Activated naive CD4-positive, alpha-beta T cell treated with Interleukin-2 at 50 U/mL for 16 hours (primary cell): ENCODE results near the gene MCTP2.

Experiments used
- DNase-seq: peaks from one replicate; pipeline ENCODE4 v3.0.0-alpha.2; 2020

The MCTP2 gene

GRCh38 chr15:94362385-94363092, 131.2 kb downstream of the MCTP2 start:
- DNase-seq = no peak

DNA sequence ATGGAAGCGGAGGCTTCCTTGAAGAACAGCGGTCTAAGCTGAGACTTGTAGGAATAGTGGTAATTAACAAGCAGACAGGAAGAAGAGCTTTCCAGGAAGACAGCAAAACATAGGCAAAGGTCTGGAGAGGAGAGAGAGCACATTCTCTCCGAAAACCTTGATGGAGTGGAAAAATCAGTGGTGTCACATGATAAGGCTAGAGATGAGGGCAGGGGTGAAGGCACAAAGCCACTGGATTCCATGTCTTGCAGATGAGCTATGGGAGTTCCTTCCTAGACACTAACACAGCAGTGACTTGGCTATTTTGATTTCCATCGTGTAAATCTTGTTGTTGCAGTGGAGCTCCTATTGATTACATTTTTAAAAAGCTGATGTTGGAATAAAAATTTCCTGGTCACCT, 132.0 kb downstream of the MCTP2 start:
- no peak for DNase-seq

GRCh38 chr15:94366781-94367180, 135.4 kb downstream of the MCTP2 start:
- DNase-seq = no peak

GRCh38 chr15:94367726-94368535, 136.6 kb downstream of the MCTP2 start:
- DNase-seq = no peak

GRCh38 chr15:94370206-94370935, 139.0 kb downstream of the MCTP2 start:
- DNase-seq = no peak

DNA sequence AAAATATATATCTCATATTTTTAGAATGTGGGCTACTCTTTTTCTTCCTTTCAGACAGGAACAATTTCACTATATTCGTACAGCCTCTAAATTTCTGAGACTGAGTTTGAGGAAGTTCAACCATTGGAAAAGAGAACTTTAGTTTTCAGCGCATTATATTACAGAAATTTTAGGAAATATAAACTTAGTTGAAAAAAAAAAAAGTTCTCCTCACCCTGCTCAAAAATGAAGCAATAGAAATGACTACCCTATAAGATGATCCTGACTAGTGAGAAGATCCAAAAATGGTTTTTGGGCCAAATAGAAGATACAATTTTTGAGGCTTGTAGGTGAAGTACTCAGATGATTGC, 139.6 kb downstream of the MCTP2 start:
- no peak for DNase-seq

GRCh38 chr15:94372821-94373220, 141.5 kb downstream of the MCTP2 start:
- DNase-seq = no peak

DNA sequence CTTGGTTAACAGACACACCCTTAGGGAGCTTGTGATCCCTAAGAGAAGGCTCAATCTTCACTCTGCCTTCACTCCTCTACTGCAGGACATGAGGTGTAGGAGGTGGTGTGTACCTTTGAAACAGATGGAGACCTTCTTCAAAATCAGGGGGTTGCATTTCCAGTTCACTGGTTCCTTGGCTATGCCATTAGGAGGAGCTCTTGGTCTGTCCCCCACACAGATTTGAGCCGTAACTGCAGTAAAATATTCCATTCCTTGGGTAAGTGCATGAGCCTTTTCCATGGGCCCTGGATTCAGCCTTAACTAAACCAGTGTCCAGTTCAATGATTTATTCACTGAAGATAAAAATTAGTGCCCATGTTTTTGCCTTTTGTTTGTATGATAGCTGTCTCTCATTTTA, 144.6 kb downstream of the MCTP2 start:
- no peak for DNase-seq

GRCh38 chr15:94379986-94380385, 148.6 kb downstream of the MCTP2 start:
- no peak for DNase-seq

DNA sequence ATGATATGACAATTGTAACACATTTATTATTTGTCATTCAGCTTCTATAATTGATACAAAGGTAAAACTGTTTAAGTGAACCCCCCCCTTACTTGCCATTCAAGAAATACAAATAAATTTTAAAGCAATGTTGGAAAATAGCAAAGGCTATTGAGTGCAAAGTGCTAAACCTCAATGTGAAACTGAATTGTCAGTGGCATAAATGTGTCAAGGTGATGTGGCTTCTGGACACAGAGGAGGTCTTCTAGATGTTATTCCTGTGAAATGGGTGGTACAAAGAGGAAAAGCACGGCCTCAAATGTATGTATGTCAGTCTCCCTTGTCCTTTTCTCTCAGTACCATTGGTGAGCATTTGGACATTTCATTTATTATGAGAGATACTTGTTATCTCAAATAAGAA, 149.4 kb downstream of the MCTP2 start:
- DNase-seq = no peak

- no peak for DNase-seq
These were observed 150.0 kb downstream of the MCTP2 start for GRCh38 chr15:94381384-94381783.

DNA sequence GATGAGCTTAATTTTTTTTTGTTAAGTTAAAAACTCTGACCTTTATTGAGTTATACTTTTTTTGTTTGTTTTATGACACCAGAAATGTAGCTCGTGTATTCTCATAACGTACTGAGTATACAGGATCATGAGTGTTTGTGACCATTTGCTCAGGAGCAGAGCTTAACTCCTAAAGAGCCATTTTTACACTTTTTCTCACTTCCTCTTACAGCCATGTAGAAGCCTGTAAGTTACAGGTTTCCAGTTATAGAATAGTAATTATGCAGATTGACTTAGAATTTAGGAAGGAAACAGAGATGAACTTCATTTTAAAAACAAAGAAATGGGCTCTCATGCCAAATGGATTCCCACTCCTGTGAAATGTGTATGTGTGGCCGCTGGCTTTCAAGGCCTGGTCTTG, 151.7 kb downstream of the MCTP2 start:
- DNase-seq = no peak

DNA sequence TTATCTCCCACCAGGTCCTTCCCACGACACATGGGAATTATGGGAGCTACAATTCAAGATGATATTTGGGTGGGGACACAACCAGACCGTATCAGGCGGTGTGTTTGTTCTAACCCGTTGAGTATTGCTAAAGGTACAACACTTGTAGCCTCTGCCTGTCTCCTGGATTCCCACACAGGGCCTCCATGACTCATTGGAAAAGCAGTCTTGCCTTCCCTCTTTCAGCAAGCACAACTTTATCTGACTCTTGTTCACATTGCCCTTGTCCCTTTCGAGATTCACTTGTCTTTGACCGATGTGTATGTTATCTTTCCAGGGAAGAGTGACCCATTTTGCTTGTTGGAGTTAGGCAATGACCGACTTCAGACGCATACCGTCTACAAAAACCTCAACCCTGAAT, 152.3 kb downstream of the MCTP2 start:
- DNase-seq = no peak

GRCh38 chr15:94385441-94385840, 154.1 kb downstream of the MCTP2 start:
- no peak for DNase-seq

- no peak for DNase-seq
These were observed 155.0 kb downstream of the MCTP2 start for GRCh38 chr15:94386351-94386750.

- no peak for DNase-seq
These were observed 156.1 kb downstream of the MCTP2 start for GRCh38 chr15:94387442-94387841.

- no peak for DNase-seq
These were observed 156.6 kb downstream of the MCTP2 start for GRCh38 chr15:94387849-94388441.

DNA sequence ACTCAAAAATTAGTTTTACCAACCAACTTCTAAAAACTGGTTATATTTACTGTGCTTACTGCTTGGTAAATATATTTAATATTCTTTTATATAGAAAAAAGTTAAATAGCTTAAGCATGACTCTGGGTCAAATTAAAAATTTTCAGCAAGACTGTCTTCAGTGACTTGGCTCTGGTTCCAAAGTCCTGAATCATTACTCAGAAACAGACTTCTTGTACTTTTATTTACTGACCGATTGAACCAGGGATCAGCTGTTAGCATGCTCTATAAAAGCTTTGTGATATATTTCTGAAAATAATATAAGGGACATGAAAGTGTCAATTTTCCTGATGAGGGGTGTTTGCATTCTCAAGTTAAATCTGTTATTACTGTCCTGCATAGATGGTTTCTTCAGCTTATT, 164.3 kb downstream of the MCTP2 start:
- DNase-seq = no peak

DNA sequence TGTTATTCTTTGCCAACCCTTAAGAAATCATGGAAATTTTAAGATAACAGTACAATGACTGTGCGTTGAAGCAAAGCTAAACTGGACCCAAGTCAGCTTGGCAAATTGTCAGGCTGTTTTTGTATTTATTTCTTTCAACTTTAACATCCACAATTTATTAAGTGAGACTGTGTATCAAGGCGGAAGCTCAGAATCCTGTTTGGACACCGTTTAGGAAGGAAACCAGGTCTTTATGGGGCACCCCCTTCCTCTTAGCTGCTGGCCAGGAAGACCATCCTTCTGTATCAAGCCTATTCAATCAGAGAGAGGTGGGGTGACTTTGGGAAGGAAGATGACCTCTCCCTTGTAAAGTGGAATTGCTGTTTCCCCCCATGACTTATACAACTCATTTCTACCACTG, 166.0 kb downstream of the MCTP2 start:
- no peak for DNase-seq

GRCh38 chr15:94398001-94398400, 166.6 kb downstream of the MCTP2 start:
- no peak for DNase-seq

DNA sequence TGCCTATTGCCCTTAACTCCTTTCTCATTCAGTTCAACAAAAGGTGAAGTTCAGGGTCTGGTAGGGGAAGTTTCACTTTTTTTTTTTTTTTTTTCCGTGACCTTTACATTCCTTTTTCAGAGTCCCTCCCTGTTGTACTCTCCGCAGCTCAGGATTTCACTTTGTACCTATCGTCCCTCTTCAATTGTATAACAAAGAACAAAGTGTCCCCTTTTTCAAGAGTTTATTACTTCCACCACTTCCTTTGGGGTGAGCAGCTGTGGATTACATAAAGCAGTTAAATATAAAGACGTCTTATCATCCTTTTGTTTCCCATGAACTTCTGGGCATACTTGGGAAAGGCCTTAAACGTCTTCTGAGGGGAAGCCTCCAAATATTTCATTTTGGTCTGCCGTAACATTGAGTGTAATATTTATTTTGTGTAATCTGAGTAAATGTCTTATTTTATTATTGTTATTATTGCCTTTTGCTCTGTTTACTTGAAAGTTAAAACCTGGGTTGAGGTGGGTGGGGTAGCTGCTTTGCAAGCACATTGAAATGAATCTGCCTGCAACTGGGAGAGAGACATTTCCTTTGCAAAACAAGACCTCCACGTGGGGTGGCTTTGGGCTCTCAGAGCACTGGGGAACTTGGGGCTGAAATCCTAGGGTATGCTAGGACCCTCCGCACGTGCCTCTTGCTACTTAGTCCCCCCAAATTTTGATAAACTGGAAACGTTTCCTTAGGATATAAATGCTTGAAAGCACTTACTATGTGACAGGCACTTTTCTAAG, 169.4 kb downstream of the MCTP2 start:
- DNase-seq = no peak

GRCh38 chr15:94403331-94403730, 172.0 kb downstream of the MCTP2 start:
- DNase-seq = no peak
